Spleen (tissue), 11 donors: ENCODE data around the gene WNK2. TPM values are rescaled to one million over a fixed set of nuclear protein-coding genes. Genes with fewer than 3 reads are reported as not detected.
"Not testable (repeated sequence)": the region's sequence is repeated elsewhere in the genome, so short reads cannot be mapped to it uniquely, and the experiment has no call there.

Experiments
- DNase-seq: peaks from one replicate; pipeline ENCODE4 v3.0.0-alpha.2; 2020
- H3K27ac ChIP-seq, 8 donors: fragments of 200-600 bp; sonication (generic) in 7 of 8; 1 replicate in 4 of 8; 2 replicates in 4 of 8; pipeline versions ENCODE4 v1.5.0 to v1.8.0; 2016 to 2021; ENCODE audit warnings: inconsistent platforms in 4 of 8, mild to moderate bottlenecking in 4 of 8, moderate library complexity in 1 of 8
- H3K27me3 ChIP-seq, 7 donors: fragments of 200-600 bp; sonication (generic) in 6 of 7; replicated peaks in 1 of 7; 1 replicate in 4 of 7; 2 replicates in 3 of 7; pipeline versions ENCODE4 v1.5.0 to v1.8.0; 2016 to 2021; ENCODE audit warnings: inconsistent platforms in 3 of 7, mild to moderate bottlenecking in 1 of 7
- H3K36me3 ChIP-seq, 6 donors: fragments of 200-600 bp; sonication (generic) in 5 of 6; 1 replicate in 4 of 6; 2 replicates in 2 of 6; pipeline versions ENCODE4 v1.5.0 to v1.8.0; 2016 to 2021; ENCODE audit warnings: inconsistent platforms in 2 of 6
- H3K4me1 ChIP-seq, 6 donors: fragments of 200-600 bp; sonication (generic) in 5 of 6; 1 replicate in 3 of 6; 2 replicates in 3 of 6; pipeline versions ENCODE4 v1.5.0 to v1.8.0; 2016 to 2021; ENCODE audit warnings: inconsistent platforms in 3 of 6
- H3K4me3 ChIP-seq, 8 donors: fragments of 200-600 bp; sonication (generic) in 7 of 8; 1 replicate in 4 of 8; 2 replicates in 4 of 8; pipeline versions ENCODE4 v1.5.0 to v1.8.0; 2016 to 2021; ENCODE audit warnings: inconsistent platforms in 4 of 8, mild to moderate bottlenecking in 4 of 8, moderate library complexity in 2 of 8
- H3K9me3 ChIP-seq, 8 donors: fragments of 200-600 bp; sonication (generic) in 7 of 8; 1 replicate in 4 of 8; 2 replicates in 4 of 8; pipeline versions ENCODE4 v1.5.0 to v1.8.0; 2016 to 2021; ENCODE audit warnings: inconsistent platforms in 4 of 8
- POLR2A ChIP-seq, 3 donors: fragments of 450-650 bp; IDR thresholded peaks; one replicate each; pipeline ENCODE4 v1.5.1; 2017; ENCODE audit warnings: antibody characterized with exemption in 3 of 3, mild to moderate bottlenecking in 1 of 3
- POLR2AphosphoS5 ChIP-seq, 3 donors: sonication (generic); formaldehyde crosslinking; IDR thresholded peaks; one replicate each; pipeline ENCODE4 v1.5.1; 2017; ENCODE audit warnings: antibody characterized with exemption in 3 of 3
- WGBS, 5 donors: extraction: QIAGEN DNeasy Blood & Tissue Kit in 3 of 5; methylation state at CpG; one replicate each; pipeline versions ENCODE4 v1.1.5 to v1.1.7; 2013 to 2018; 5-methylcytosine and 5-hydroxymethylcytosine counted together
- intact Hi-C: fragments of 100-400 bp; cut with DNase I; formaldehyde crosslinking; loops from one replicate; pipeline ENCODE4 v1.15.0; 2023; ENCODE audit warnings: low total_unique reads
- polyA plus RNA-seq, 3 donors: library from polyadenylated mRNA; stranded (reverse); fragments of 200-250 nt; gene quantifications; one replicate each; pipeline ENCODE4 v1.2.1, GENCODE V29; 2013
- total RNA-seq, 7 donors: library from RNA; depleted of rRNA in 3 of 7; stranded (reverse); fragments of >200 nt in 3 of 7; fragmentation: NEBNext Ultra II Directional in 4 of 7; extraction: Animal tissue kit (Norgen Biotek cat#: 25700) in 4 of 7; gene quantifications; one replicate each; pipeline versions ENCODE4 v1.1.0 to v1.2.1, GENCODE V29; 2016 to 2021
- TF ChIP-seq, protein P1 (sequence below), 11 experiments: fragments of 200-600 bp in 7 of 11; fragments of 450-650 bp in 4 of 11; sonication (generic) in 4 of 11; IDR thresholded peaks in 8 of 11; conservative IDR thresholded peaks in 3 of 11; 1 replicate in 7 of 11; 2 replicates in 4 of 11; pipeline versions ENCODE4 v1.4.0 to v1.8.0; 2016 to 2021; ENCODE audit warnings: antibody characterized with exemption in 11 of 11, inconsistent platforms in 4 of 11, mild to moderate bottlenecking in 1 of 11
- donor health status: healthy with polysubstance abuse.
- donor health status: DM: no; HTN: no; CAD: no; lungs with moderate emphysema.
- donor health status: DM: no; HTN: no; CAD: no.
- donor health status: Bipolar disorder and iron deficiency.
- donor health status: healthy.
- donor health status: DM: no; HTN: no; CAD: no.
- donor health status: DM: yes; HTN: yes; CAD: no.

WNK2 gene
- total and polyA plus RNA-seq, 10 donors, result 1.8 to 20.0 (median 7.3) TPM

DNA sequence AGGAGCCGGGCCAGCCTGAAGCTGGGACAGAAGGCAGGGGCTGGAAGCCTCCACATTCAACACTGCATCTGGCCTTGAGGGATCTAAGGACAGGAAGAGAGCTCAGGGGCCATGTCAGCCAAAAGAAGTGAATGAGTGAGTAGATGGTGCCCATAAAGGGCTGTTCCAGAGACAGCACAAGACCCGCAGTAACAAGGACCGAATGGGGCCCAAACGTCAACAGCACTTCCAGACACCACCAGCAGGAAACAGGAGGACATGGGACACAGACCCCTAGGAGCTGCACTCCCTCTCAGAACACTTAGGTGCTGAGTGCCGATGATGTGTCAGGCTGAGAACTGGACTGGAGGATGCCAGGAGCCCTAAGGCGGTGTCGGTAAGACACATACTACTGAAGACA lies 152.8 kb downstream of the WNK2 start:
- intact Hi-C loops, result no loop called here
- no peak for TF ChIP-seq POLR2AphosphoS5 (IDR thresholded peaks at IDR 0.05)
- H3K27ac ChIP-seq, result no peak overlapping the region

DNA sequence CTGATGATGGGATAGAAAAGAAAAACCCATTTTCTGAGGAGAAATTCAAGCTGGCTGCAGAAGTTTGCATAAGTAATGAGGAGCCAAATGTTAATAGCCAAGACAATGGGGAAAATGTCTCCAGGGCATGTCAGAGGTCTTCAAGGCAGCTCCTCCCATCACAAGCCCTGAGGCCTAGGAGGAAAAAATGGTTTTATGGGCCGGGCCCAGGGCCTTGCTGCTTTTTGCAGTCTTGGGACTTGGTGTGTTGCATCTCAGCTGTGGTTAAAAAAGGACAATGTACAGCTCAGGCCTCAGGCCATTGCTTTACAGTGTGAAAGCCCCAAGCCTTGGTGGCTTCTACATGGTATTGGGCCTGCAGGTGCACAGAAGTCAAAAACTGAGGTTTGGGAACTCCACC lies 154.3 kb downstream of the WNK2 start:
- H3K27ac ChIP-seq, H3K27me3 ChIP-seq, H3K4me3 ChIP-seq, H3K36me3 ChIP-seq, H3K4me1 ChIP-seq, DNase-seq, intact Hi-C loops: not testable (repeated sequence)
- WGBS, 5 donors, result 33 to 74% (median 62%) methylated on average over 1 of the region's 1 CpG
- peaks cover 5 to 32% (median 24%) of the 10 kb centered on the region in 8 donors for H3K9me3 ChIP-seq

More for the DNA sequence above, 152.8 kb downstream of the WNK2 start:
- DNase-seq, result no peak
- Histone ChIP-seq H3K9me3 (peaks cover 5 to 32% (median 24%) of the 10 kb centered on the region in 8 donors), H3K36me3 (no peaks in the 10 kb centered on the region), H3K27me3 (no peaks in the 10 kb centered on the region), H3K4me3 (no peak overlapping the region), H3K4me1 (no peaks in the 10 kb centered on the region)
- WGBS, 5 donors, result 73 to 95% (median 76%) methylated on average over 7 of the region's 7 CpGs

DNA sequence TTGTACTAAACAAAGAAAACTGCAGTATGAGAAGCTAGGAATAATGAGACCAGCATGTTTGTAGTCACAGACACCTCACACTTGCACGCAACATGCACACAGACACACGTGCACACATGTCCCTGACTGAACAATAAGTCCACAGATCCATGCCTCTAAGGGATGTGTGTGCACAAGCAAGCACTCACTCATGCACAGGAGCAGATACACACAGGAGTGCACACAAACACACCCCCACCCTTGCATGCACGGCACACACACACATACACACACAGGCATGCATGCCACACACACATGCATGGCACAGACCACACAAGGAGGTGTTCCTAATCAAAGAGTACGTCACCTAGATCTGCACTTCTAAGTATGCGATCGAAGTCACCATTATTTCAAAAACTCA lies 156.2 kb downstream of the WNK2 start:
- Histone ChIP-seq H3K4me3 (no peak overlapping the region), H3K36me3 (no peaks in the 10 kb centered on the region), H3K9me3 (peaks cover 5 to 32% (median 24%) of the 10 kb centered on the region in 8 donors), H3K4me1 (no peaks in the 10 kb centered on the region), H3K27me3 (peaks cover 0 to 9% (median 0%) of the 10 kb centered on the region in 7 donors), H3K27ac (no peak overlapping the region)
- no peak for DNase-seq
- 90 to 96% (median 93%) methylated on average over 6 of the region's 6 CpGs for whole genome bisulfite sequencing, 5 donors
- intact Hi-C loops, result no loop called here
- no peak for TF ChIP-seq POLR2A (IDR thresholded peaks at IDR 0.05)

DNA sequence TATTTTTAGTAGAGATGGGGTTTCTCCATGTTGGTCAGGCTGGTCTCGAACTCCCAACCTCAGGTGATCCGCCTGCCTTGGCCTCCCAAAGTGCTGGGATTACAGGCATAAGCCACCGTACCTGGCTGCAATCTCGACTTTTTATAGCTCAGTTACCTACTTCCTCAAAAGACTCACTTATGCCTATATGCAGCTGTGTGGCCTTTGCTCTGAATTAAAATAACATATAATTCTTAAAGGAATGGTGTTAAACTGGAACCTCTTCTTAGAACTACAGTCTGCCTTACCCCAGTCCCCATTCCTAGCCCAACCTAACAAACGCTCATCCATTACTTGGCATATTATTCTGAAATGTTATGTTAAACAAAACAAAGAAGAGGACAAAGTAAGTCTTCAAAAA lies 157.9 kb downstream of the WNK2 start:
- Histone ChIP-seq H3K27me3 (peaks cover 4 to 26% (median 14%) of the 10 kb centered on the region in 7 donors), H3K4me1 (peaks cover 0 to 11% (median 10%) of the 10 kb centered on the region in 6 donors), H3K9me3 (peaks cover 5 to 31% (median 24%) of the 10 kb centered on the region in 8 donors)
- H3K36me3 ChIP-seq, H3K27ac ChIP-seq, H3K4me3 ChIP-seq, DNase-seq, intact Hi-C loops: not testable (repeated sequence)
- 45 to 85% (median 69%) methylated on average over 4 to 5 of the region's 5 CpGs for WGBS, 5 donors

DNA sequence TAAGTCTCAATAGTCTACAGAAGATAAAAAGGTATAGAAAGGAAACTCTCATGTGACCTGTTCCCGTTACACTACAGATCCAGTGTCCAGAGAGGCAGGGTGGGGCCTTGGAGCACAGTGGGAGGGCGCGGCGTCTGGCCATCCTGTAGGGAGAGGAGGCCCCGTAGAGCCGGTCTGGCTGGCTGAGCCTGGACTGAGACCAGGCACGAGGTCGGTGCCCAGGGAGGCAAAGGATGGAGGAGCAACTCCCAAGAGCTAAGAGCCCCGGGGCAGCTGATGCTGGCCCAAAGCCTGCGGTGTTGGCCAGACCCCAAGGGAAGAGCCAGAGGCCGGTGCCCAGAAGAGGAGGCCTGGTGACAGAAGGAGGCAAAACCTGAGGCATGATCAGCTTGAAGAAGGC lies 158.5 kb downstream of the WNK2 start:
- intact Hi-C loops, DNase-seq, H3K27ac ChIP-seq, H3K4me3 ChIP-seq, H3K36me3 ChIP-seq: not testable (repeated sequence)
- H3K4me1 ChIP-seq, result peaks cover 0 to 11% (median 10%) of the 10 kb centered on the region in 6 donors
- peaks cover 5 to 25% (median 20%) of the 10 kb centered on the region in 8 donors for H3K9me3 ChIP-seq
- 77 to 91% (median 88%) methylated on average over 11 of the region's 11 CpGs for WGBS, 5 donors
- peaks cover 4 to 32% (median 14%) of the 10 kb centered on the region in 7 donors for H3K27me3 ChIP-seq

DNA sequence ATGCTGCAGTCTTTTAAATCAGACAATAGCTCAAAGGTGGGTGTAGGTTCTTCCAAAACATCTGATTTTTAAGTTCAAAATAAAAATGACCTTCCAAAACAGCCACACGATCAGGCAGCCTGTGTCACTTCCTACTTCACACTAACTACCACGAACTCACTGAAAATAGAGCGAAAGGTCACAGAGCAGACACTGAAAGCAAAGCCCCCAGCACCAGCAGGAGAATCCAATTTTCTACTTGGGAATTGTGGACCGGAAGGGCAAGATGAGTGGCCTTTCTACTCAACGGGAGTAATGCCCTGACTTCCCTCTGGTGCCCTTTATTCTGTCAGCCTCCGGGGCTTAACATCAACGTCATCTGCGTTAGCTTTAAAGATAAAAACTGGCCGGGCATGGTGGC lies 159.7 kb downstream of the WNK2 start:
- Histone ChIP-seq H3K4me3 (no peak overlapping the region), H3K4me1 (peaks cover 0 to 11% (median 10%) of the 10 kb centered on the region in 6 donors), H3K27me3 (peaks cover 4 to 34% (median 14%) of the 10 kb centered on the region in 7 donors), H3K36me3 (no peaks in the 10 kb centered on the region), H3K9me3 (peaks cover under 1 to 12% (median 8%) of the 10 kb centered on the region in 8 donors), H3K27ac (no peak overlapping the region)
- intact Hi-C loops, result no loop called here
- TF ChIP-seq POLR2A (IDR thresholded peaks at IDR 0.05) (no peak), POLR2AphosphoS5 (IDR thresholded peaks at IDR 0.05) (no peak)
- TF ChIP-seq, protein P1, sequence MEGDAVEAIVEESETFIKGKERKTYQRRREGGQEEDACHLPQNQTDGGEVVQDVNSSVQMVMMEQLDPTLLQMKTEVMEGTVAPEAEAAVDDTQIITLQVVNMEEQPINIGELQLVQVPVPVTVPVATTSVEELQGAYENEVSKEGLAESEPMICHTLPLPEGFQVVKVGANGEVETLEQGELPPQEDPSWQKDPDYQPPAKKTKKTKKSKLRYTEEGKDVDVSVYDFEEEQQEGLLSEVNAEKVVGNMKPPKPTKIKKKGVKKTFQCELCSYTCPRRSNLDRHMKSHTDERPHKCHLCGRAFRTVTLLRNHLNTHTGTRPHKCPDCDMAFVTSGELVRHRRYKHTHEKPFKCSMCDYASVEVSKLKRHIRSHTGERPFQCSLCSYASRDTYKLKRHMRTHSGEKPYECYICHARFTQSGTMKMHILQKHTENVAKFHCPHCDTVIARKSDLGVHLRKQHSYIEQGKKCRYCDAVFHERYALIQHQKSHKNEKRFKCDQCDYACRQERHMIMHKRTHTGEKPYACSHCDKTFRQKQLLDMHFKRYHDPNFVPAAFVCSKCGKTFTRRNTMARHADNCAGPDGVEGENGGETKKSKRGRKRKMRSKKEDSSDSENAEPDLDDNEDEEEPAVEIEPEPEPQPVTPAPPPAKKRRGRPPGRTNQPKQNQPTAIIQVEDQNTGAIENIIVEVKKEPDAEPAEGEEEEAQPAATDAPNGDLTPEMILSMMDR (IDR thresholded peaks at IDR 0.05 in 8 of 11, conservative IDR thresholded peaks at IDR 0.05 in 3 of 11), result no peak
- DNase-seq, result no peak
- 65 to 79% (median 70%) methylated on average over 9 of the region's 9 CpGs for WGBS, 5 donors
